ENCODE measurements around the gene SLC27A6.

GRCh38 chr5:129031886-129032683 is 66.8 kb downstream of the SLC27A6 start:
- TF ChIP-seq POLR2A (IDR thresholded peaks at IDR 0.05) (no peak), CTCF (IDR thresholded peaks at IDR 0.05) (no peak), EP300 (IDR thresholded peaks at IDR 0.05) (no peak)

Measured in tibial nerve (tissue), 4 donors.